Glomerular endothelial cell (primary cell): Measurements from ENCODE around the gene JAM3. TPM values are rescaled to one million over a fixed set of nuclear protein-coding genes. Genes with fewer than 3 reads are reported as not detected.

Experiments used
- DNase-seq: peaks from one replicate; pipeline ENCODE4 v3.0.0-alpha.2; 2011; ENCODE audit warnings: low read depth, low spot score; ENCODE audit errors: extremely low read depth
- total RNA-seq: library from RNA; depleted of rRNA; stranded (reverse); fragments of >200 nt; gene quantifications from 2 replicates; pipeline ENCODE4 v1.2.3, GENCODE V29; 2015

The JAM3 gene
- total RNA-seq, 1 donor from 2014 or later = 108 TPM

GRCh38 chr11:134140961-134141490, 72.2 kb downstream of the JAM3 start:
- DNase-seq = no peak

DNA sequence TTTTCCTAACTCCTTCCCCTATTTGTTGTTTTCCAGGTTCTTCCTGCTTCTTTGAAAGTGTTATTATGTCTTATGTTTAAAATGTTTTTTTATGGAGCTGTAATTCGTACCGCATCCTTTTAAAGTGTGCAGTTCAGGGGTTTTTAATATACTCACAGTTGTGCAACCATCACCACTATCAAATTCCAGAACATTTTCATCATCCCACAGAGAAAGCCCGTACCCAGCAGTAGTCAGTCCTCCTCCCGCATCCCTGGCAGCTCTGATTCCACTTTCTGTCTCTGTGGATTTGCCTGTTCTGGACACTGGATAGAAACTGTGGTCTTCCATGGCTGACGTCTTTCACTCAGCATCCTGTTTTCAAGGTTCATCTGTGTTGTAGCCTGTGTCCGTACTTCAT, 73.7 kb downstream of the JAM3 start:
- DNase-seq = no peak

DNA sequence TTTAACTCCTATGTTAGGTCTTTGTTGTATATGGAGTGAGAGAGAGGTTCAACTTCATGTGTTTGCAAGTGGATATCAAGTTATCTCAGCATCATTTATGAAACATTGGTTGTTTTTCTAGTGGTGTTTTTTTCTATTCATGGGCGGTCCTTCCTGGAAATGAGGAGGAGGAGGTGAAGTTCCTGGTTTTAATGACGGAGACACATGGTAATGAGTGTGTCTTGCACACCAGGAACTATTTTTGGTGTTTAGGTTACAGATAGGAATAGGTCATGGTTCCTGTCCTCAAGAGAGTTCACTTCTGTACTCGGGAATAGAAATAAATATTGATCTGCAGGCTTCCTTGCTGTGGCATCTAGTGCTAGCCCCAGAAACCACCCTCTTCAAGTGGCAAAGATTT, 74.9 kb downstream of the JAM3 start:
- no peak for DNase-seq

- no peak for DNase-seq
These were observed 75.9 kb downstream of the JAM3 start for GRCh38 chr11:134144744-134145143.

- DNase-seq = no peak
These were observed 76.8 kb downstream of the JAM3 start for GRCh38 chr11:134145715-134146114.

- DNase-seq = no peak
These were observed 77.7 kb downstream of the JAM3 start for GRCh38 chr11:134146598-134146997.

DNA sequence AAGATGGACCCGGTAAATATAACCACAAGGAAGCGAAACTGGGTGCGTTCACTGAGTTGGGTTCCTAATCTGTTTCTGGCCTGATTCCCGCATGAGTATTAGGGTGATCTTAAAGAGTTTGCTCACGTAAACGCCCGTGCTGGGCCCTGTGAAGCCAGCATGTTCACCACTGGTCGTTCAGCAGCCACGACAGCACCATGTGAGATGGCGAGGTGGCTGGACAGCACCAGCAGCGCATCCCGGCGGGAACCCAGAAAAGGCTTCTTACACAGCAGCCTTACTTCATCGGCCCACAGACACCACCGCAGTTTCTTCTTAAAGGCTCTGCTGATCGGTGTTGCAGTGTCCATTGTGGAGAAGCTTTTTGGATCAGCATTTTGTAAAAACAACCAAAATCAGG, 80.5 kb downstream of the JAM3 start:
- DNase-seq = no peak

GRCh38 chr11:134150195-134150903, 81.5 kb downstream of the JAM3 start:
- no peak for DNase-seq

DNA sequence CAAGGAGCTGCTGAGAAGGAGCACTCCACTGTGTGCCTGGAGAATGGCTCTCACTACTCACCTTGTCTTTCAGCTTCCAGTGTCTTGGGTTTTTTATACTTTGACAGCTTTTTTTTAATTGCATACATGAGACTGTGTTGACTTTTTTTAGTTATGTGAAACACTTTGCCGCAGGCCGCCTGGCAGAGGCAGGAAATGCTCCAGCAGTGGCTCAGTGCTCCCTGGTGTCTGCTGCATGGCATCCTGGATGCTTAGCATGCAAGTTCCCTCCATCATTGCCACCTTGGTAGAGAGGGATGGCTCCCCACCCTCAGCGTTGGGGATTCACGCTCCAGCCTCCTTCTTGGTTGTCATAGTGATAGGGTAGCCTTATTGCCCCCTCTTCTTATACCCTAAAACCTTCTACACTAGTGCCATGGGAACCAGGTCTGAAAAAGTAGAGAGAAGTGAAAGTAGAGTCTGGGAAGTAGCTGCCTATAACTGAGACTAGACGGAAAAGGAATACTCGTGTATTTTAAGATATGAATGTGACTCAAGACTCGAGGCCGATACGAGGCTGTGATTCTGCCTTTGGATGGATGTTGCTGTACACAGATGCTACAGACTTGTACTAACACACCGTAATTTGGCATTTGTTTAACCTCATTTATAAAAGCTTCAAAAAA, 82.3 kb downstream of the JAM3 start:
- DNase-seq = no peak

DNA sequence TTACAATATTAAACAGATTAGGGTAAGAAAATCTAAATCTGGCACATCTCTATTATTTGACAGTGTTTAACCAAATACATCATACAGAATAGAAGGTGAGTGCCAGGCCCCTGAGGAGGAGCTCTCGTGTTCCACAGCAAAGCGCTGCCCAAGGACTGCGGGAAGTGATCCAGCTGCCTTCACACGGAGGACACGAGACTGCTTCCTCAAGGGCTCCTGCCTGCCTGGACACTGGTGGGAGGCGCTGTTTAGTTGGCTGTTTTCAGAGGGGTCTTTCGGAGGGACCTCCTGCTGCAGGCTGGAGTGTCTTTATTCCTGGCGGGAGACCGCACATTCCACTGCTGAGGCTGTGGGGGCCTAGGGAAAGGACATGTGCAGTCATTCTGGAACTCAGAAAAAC, 83.8 kb downstream of the JAM3 start:
- DNase-seq = no peak

GRCh38 chr11:134153147-134153905, 84.5 kb downstream of the JAM3 start:
- no peak for DNase-seq

DNA sequence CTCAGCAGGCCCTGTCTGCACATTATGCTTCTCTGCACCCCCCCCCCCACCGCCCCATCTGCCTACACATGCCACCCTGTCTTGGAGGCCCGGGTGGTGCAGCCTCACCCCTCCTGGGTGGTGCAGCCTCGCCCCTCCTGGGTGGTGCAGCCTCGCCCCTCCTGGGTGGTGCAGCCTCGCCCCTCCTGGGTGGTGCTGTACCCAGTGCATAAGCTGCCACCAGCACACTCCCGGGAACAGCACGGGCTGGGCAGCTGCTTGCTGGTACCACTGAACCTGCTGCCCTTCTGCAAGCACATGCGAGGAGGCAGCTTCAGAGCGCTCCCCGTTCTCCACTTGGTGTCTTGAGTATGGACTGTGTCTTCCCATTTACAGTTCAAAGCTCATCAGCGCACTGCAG, 85.6 kb downstream of the JAM3 start:
- DNase-seq = no peak

- DNase-seq = no peak
These were observed 86.6 kb downstream of the JAM3 start for GRCh38 chr11:134155456-134155855.

- DNase-seq = no peak
These were observed 87.3 kb downstream of the JAM3 start for GRCh38 chr11:134155946-134156865.

DNA sequence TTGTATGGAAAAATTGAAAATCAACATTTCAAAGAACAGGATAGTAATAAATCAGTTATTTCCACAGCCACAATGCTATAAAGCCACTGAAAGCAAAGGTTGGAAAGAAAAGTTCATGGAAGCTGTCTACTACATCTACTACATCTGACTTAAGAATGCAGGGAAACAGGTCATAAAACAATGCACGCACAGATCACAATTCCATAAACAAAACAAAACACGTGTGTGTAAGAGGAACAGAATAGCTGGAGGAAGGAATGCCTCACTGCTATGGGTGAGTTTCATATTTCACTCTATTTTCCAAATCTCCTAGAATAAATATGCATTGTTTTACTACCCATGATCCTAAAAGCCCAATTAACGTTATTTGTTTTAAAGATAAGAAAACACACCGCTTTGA, 88.6 kb downstream of the JAM3 start:
- no peak for DNase-seq

DNA sequence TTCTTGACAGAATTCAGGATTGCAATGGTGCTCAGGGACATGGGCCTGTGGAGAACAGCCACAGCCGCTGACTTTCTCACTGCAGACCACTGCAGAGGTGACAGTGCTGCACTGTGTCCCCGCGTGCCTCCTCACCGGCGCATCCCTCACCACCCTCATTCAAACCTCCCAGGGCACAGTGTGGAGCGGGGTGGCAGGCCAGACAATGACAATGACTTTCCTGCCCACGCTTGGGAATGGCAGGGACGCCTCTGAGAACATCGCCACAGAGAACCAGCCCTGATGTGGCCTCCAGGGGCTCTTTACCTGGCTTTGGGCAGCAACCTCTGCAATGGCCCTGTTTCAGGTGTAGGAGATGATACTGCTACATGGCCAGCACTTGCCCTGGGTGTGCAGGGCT, 89.2 kb downstream of the JAM3 start:
- DNase-seq = no peak

- no peak for DNase-seq
These were observed 90.8 kb downstream of the JAM3 start for GRCh38 chr11:134159652-134160051.

DNA sequence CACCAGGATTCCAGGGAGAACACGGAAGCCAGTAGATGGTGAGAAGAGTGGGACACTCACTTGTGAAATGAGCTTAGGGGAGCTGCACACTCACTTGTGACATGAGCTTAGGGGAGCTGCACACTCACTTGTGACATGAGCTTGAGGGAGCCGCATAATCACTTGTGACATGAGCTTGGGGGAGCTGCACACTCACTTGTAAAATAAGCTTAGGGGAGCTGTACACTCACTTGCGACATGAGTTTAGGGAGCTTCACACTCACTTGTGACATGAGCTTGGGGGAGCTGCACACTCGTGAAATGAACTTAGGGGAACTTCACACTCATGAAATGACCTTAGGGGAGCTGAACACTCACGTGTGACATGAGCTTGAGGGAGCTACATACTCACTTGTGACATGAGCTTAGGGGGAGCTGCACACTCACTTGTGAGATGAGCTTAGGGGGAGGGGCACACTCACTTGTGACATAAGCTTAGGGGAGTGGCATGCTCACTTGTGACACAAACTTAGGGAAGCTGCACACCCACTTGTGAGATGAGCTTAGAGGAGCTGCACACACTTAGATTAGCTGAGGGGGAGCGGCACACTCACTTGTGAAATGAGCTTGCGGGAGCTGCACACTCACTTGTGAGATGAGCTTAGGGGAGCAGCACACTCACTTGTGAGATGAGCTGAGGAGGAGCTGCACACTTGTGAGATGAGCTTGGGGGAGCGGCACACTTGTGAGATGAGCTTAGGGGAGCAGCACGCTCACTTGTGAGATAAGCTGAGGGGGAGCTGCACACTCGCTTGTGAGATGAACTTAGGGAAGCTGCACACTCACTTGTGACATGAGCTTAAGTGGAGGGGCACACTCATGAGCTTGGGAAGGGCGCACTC, 95.9 kb downstream of the JAM3 start:
- DNase-seq = no peak

GRCh38 chr11:134170177-134170918, 101.5 kb downstream of the JAM3 start:
- no peak for DNase-seq
